Activated naive CD8-positive, alpha-beta T cell treated with anti-CD3 and anti-CD28 coated beads, Interleukin-2, amount 50 U/mL, for 24 hours (primary cell): ENCODE results near the gene TACC2.

Experiments used
- ATAC-seq: fragments of 150-1000 bp; cut with Tn5 transposase; one replicate; pipeline ENCODE4 v1.10.0; 2021
- DNase-seq: peaks from one replicate; pipeline ENCODE4 v3.0.0; 2021
- H3K27ac Mint-ChIP-seq: one replicate; pipeline ENCODE4 v1.8.0; 2021; ENCODE audit warnings: mild to moderate bottlenecking, mixed read lengths
- H3K27me3 Mint-ChIP-seq: one replicate; pipeline ENCODE4 v1.8.0; 2021; ENCODE audit warnings: mixed read lengths
- H3K36me3 Mint-ChIP-seq: one replicate; pipeline ENCODE4 v1.8.0; 2021; ENCODE audit warnings: low read depth, mixed read lengths
- H3K4me1 Mint-ChIP-seq: one replicate; pipeline ENCODE4 v1.8.0; 2021; ENCODE audit warnings: mixed read lengths
- H3K4me3 Mint-ChIP-seq: one replicate; pipeline ENCODE4 v1.8.0; 2021; ENCODE audit warnings: mild to moderate bottlenecking, moderate library complexity, mixed read lengths
- H3K9me3 Mint-ChIP-seq: one replicate; pipeline ENCODE4 v1.8.0; 2021; ENCODE audit warnings: mixed read lengths

TACC2 gene

DNA sequence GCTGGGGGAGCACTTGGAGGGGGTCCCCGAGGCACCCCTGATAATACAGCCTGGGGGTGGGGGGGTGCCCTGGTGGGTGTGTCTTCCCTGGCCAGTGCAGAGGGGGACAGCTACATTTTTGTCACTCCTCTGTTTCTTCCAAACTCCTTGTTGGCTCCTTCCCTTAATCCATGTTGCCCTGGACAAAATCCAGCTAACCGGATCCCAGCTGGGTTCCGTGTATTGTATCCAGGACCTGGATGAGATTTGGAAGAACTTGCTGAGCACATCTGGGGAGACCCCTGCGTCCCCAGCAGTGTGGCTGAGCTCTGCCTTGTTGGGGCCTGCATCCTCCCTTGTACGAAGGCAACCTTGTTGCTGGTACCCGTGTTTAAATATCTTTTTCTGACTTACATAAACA, 195.3 kb downstream of the TACC2 start:
- no peak overlapping the region for H3K4me3 Mint-ChIP-seq
- ATAC-seq = no peak
- H3K36me3 Mint-ChIP-seq = no peaks in the 10 kb centered on the region
- DNase-seq = no peak
- H3K9me3 Mint-ChIP-seq = no peaks in the 10 kb centered on the region
- H3K27ac Mint-ChIP-seq = no peak overlapping the region
- peaks cover 2% of the 10 kb centered on the region for H3K27me3 Mint-ChIP-seq
- H3K4me1 Mint-ChIP-seq = no peaks in the 10 kb centered on the region

DNA sequence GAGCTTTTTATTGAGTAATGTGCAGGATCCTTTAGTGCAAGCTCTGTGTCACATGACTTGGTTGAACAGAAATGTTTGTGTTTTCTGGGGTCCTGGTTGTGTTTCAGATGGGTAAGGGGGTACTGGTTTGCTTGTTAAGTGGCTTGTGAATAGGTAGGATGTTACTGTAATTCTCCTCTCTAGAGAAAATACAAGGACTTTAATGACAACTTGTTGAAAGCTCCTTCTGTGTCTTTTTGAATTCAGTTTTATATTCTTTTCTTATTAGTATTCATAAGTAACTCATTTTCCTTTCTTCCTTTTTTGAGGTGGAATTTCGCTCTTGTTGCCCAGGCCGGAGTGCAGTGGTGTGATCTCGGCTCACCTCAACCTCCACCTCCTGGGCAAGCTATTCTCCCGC, 196.7 kb downstream of the TACC2 start:
- no peaks in the 10 kb centered on the region for H3K9me3 Mint-ChIP-seq
- H3K36me3 Mint-ChIP-seq = no peaks in the 10 kb centered on the region
- H3K4me1 Mint-ChIP-seq = no peaks in the 10 kb centered on the region
- H3K4me3 Mint-ChIP-seq = no peak overlapping the region
- DNase-seq (no peak), ATAC-seq (no peak)
- H3K27ac Mint-ChIP-seq = no peak overlapping the region
- H3K27me3 Mint-ChIP-seq = peaks cover 2% of the 10 kb centered on the region

DNA sequence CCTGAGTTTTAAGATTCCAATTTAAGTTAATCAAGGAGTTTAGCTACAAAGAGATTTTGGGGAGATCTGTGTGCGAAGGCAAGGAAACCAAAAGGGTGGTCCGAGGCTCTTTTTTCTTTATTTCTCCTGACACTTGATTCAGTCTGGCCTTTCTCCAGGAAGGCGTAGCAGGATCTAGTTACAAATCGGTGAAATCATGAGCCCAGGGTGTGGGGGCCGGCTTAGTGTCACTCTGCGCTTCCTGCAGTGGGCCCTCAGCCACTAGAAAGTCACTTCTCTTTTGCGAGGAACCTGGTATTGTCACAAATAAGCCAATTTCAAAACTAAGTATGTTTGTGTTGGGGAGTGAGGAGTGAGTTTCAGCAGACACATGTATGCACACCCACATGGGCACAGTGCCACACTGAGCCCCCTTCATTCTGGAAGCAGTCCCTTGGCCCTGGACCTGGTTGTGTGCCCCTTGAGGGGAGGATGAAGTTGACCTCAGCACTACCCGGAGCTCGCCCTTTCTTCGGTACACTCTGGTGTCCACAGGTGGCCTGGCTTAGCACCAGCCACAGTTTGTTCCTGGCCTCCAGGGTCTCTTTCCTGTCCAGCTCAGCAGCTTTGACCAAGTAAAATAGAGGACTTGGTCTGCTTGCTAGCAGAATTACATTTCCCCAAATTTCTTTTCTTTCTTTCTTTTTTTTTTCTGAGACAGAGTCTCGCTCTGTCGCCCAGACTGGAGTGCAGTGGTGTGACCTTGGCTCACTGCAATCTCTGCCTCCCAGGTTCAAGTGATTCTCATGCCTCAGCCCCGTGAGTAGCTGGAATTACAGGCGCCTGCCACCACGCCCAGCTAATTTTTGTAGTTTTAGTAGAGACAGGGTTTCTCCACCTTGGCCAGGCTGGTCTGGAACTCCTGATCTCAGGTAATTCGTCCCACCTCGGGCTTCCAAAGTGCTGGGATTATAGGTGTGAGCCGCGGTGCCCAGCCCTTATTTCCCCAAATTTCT, 198.2 kb downstream of the TACC2 start:
- Mint-ChIP-seq H3K4me3 (no peak overlapping the region), H3K9me3 (no peaks in the 10 kb centered on the region), H3K27me3 (no peaks in the 10 kb centered on the region), H3K4me1 (no peaks in the 10 kb centered on the region), H3K36me3 (no peaks in the 10 kb centered on the region), H3K27ac (no peak overlapping the region)
- no peak for DNase-seq
- no peak for ATAC-seq

DNA sequence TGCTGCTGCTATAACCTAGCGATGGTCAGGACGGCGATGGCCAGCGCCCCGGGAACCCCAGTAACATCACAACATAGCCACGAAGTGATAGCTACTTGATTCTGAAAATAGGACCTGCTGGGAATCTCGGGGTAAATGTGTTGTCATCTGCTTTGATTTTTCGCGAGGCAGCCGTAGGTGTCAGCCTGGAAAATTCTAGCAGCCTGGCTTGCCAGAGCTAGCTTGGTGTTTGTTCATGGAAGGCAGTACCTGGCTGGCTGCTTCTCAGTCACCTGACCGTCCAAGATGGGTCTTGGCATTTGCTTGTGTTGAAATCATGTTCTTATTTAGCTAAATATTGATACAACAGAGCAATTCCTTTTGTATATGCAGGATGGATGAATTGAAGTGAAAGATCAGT, 199.7 kb downstream of the TACC2 start:
- Mint-ChIP-seq H3K9me3 (no peaks in the 10 kb centered on the region), H3K27ac (no peak overlapping the region), H3K4me3 (no peak overlapping the region), H3K4me1 (no peaks in the 10 kb centered on the region), H3K36me3 (no peaks in the 10 kb centered on the region), H3K27me3 (no peaks in the 10 kb centered on the region)
- no peak for ATAC-seq
- DNase-seq = no peak

DNA sequence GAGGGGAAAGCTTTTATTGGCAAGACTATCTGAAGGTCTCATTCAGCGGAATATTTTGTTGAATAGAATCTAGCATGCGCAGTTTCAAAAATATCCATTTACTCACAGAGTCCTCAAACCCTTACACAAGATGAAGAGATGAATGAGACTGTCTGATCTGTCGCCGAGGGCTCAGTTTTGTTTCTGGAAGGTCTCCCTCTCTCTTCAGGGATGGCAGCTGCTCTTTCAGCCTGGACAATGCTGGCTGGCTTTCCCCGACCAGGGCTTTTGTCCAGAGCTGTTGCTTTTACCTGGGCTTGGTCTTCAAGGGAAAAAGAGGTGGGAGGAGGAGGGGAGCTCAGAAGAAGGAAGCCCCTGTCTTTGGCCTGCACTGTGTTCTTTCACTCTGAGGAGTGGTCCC, 200.2 kb downstream of the TACC2 start:
- H3K4me3 Mint-ChIP-seq = no peak overlapping the region
- no peaks in the 10 kb centered on the region for H3K36me3 Mint-ChIP-seq
- no peaks in the 10 kb centered on the region for H3K27me3 Mint-ChIP-seq
- H3K27ac Mint-ChIP-seq = no peak overlapping the region
- H3K4me1 Mint-ChIP-seq = no peaks in the 10 kb centered on the region
- ATAC-seq (no peak), DNase-seq (no peak)
- H3K9me3 Mint-ChIP-seq = no peaks in the 10 kb centered on the region

DNA sequence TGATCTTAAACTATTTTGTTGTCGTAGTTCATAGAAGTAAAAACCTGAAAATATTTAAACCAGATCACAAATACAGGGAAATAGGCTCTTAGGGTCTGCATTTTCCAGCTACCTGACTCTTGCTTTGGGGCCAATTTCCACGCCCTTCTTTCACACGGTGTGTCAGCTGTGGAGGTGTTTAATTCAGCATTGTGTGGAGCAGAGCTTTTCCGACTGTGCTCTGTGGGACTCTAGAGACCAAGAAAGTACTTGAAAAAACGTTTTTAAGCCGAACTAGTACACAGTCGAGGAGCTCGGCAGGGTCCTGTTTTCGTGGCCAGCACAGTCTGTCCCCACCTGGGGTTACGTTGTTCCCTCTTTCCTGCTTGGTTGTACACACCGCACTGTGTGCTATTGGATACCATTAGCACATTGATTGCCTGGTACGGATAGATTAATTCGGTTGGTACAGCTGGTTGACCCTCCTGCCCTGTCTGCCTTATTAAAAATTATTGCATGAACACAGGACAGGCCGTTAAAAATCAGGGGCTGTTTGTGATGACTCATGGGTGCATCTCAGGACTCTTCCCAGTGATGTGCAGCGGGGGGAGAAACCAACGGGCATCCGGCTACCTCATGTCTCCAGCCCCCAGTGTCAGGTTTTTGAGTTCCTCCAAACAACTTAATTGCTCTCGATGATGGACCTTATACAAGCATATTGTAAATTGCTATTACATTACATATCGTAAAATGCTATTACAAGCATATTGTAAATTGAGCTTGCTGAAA, 201.4 kb downstream of the TACC2 start:
- H3K4me1 Mint-ChIP-seq = no peaks in the 10 kb centered on the region
- H3K4me3 Mint-ChIP-seq = no peak overlapping the region
- DNase-seq = no peak

DNA sequence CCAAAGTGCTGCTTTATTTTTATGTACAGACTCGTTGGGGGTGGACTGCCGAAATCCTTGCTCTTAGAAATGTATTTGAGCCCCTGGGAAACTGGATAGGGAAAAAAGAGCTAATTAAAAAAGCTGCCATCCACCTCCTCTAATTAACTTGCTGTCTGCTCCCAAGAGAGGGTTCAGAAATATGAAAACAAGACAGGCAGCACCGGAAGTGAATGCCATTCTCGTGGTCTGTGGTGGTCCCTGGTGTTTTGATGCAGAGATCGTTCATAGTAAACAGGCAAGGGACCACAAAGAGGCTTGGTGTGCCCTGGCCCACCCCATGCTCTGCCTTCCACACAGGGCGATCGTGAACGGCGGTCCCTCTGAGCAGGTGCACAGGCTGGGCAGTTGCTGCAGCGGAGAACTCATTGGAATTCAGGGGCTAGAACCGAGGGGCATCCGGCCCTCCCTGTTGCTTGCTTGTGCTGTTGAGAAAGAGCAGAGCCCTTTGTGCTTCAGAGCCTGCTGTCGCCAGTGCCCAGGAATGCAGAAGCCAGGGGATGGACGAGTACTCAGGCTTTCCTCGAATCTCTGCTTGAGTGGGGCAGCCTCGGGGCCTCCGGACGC, 203.1 kb downstream of the TACC2 start:
- no peak overlapping the region for H3K4me3 Mint-ChIP-seq

More for the DNA sequence above, 201.4 kb downstream of the TACC2 start:
- H3K27me3 Mint-ChIP-seq = no peaks in the 10 kb centered on the region
- H3K9me3 Mint-ChIP-seq = no peaks in the 10 kb centered on the region
- H3K27ac Mint-ChIP-seq = no peak overlapping the region
- ATAC-seq = no peak
- no peaks in the 10 kb centered on the region for H3K36me3 Mint-ChIP-seq

DNA sequence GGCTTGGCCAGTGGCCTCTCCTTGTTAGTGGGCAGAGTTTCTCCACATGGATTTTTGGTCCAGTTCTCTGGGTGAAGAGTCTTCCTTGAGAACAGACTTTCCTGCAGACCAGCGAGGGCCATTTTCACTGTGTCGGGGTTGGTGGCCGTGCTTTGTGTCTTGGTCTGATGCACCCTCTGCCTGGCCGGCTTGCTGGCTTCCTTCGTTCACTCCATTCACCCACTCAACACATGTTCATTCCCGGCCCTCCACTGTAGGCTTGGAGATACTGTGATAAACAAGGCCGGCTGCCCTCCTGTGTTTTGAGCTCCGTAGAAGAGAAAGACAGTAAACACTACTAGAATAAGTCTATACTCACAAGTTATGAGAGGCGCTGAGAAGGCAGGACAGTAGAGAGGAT, 205.3 kb downstream of the TACC2 start:
- DNase-seq (no peak), ATAC-seq (no peak)
- H3K4me1 Mint-ChIP-seq = no peaks in the 10 kb centered on the region
- H3K27me3 Mint-ChIP-seq = no peaks in the 10 kb centered on the region
- H3K36me3 Mint-ChIP-seq = no peaks in the 10 kb centered on the region
- H3K27ac Mint-ChIP-seq = no peak overlapping the region
- H3K4me3 Mint-ChIP-seq = no peak overlapping the region
- H3K9me3 Mint-ChIP-seq = no peaks in the 10 kb centered on the region

More for the DNA sequence above, 203.1 kb downstream of the TACC2 start:
- no peak overlapping the region for H3K27ac Mint-ChIP-seq
- no peaks in the 10 kb centered on the region for H3K27me3 Mint-ChIP-seq
- DNase-seq = no peak
- no peaks in the 10 kb centered on the region for H3K4me1 Mint-ChIP-seq
- H3K9me3 Mint-ChIP-seq = no peaks in the 10 kb centered on the region
- no peaks in the 10 kb centered on the region for H3K36me3 Mint-ChIP-seq
- ATAC-seq = no peak

DNA sequence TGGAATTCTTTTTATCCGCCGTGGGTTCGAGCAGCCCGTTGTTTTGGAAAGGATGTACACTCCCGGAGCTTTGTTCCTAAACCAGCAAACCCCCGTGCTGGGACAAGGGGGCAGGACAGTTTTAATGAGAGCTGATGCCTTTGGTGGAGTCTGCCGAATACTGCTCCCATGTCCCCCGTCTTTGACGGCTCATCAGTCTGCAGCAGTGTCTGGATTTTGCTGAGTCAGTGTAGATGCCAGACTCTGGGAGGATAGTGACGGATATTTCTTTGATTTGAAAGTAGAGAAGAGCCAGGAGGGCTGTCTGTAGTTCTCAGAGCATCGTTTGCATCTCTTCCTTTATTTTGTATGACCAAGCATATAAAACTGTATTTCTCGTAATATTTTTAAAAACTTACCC, 207.3 kb downstream of the TACC2 start:
- no peaks in the 10 kb centered on the region for H3K36me3 Mint-ChIP-seq
- H3K27ac Mint-ChIP-seq = no peak overlapping the region
- H3K27me3 Mint-ChIP-seq = no peaks in the 10 kb centered on the region
- ATAC-seq (no peak), DNase-seq (no peak)
- no peak overlapping the region for H3K4me3 Mint-ChIP-seq
- H3K9me3 Mint-ChIP-seq = no peaks in the 10 kb centered on the region
- no peaks in the 10 kb centered on the region for H3K4me1 Mint-ChIP-seq

DNA sequence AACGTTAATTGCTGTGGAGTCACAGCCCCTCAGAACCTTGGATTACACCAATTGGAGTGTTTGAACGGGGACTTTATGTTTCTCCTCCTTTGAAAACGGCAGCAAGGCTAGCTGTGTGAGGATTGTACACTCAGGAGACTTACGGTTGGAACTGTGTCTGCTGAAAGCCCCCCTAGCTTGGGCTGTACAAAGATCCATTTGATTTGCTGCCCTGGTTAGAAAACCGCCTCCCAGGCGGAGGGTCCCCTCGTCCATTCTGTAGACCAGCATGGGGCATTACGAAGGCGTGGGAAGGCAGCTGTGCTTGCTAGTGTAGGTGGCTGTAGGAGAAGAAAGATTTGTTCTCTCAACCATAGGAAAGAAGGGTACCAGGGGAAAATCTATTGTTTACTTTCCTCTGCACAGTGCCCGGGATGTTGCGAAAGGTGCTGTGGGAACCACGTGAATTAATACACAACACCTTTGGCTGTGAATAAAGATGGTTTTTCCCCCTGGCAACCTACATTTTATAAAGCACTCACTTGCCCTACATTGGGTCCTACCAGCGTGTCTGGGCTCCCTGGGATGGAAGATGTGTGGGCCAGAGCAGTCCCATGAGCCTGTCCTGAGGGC, 208.8 kb downstream of the TACC2 start:
- H3K27ac Mint-ChIP-seq = no peak overlapping the region

DNA sequence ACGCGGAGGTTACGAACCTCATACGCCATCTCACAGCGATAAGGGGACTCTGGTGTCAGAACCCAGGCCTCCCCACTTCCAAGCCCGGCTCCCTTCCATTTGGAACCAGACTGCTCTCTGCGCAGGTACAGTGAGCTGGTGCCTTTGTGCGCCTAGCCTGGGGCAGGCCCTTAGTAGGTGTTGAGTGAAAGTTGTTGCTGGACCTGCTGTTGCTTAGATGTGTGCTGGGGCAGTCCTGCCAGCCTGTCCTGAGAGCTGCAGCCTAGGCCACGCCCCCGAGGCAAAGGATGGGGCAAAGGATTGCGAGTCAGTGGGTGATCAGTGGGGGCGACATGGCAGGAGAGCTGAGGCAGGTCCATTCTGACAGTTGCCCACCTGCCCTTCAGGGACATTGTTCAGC, 209.7 kb downstream of the TACC2 start:
- DNase-seq (no peak), ATAC-seq (no peak)
- H3K27me3 Mint-ChIP-seq = no peaks in the 10 kb centered on the region
- H3K36me3 Mint-ChIP-seq = no peaks in the 10 kb centered on the region
- no peak overlapping the region for H3K27ac Mint-ChIP-seq
- no peaks in the 10 kb centered on the region for H3K4me1 Mint-ChIP-seq
- no peaks in the 10 kb centered on the region for H3K9me3 Mint-ChIP-seq
- no peak overlapping the region for H3K4me3 Mint-ChIP-seq

More for the DNA sequence above, 208.8 kb downstream of the TACC2 start:
- Mint-ChIP-seq H3K9me3 (no peaks in the 10 kb centered on the region), H3K4me3 (no peak overlapping the region), H3K27me3 (no peaks in the 10 kb centered on the region), H3K4me1 (no peaks in the 10 kb centered on the region), H3K36me3 (no peaks in the 10 kb centered on the region)
- ATAC-seq (no peak), DNase-seq (no peak)

DNA sequence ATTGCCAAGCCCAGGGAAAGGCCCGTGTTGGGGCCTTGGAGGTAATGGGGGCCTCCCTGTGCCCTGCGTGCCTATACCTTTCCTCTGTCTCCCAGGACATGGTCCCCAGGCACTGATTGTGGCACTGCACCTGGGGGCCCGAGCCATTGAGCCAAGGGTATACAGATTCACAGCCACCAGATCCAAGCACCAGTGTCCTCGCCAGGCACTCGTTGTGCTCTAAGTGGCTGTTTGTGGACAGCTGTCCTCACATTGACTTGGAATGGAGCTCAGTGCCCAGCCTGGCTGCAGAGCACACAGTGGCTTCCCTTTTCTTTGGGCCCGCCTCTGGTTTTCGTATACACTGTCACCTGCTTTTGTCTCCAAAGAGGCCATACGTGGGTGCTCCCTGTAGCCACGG, 210.1 kb downstream of the TACC2 start:
- Mint-ChIP-seq H3K4me1 (no peaks in the 10 kb centered on the region), H3K9me3 (no peaks in the 10 kb centered on the region), H3K27me3 (no peaks in the 10 kb centered on the region), H3K27ac (no peak overlapping the region), H3K4me3 (no peak overlapping the region), H3K36me3 (no peaks in the 10 kb centered on the region)
- no peak for ATAC-seq
- no peak for DNase-seq

DNA sequence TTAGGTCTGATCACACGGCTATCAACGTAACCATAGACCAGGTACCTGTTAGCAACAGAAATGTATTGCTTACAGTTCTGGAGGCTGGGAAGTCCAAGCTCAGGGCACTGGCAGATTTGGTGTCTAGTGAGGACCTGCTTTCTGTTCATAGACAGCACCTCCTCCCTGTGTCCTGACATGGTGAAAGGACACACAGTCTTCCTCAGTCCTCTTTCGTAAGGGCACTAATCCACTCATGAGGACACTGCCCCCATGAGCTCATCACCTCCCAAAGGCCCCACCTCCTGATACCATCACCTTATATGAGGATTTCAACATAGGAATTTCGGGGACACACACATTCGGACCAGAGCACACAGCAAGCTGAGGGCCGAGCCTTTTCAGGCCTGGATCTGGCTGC, 210.7 kb downstream of the TACC2 start:
- Mint-ChIP-seq H3K4me1 (no peaks in the 10 kb centered on the region), H3K4me3 (no peak overlapping the region), H3K9me3 (no peaks in the 10 kb centered on the region), H3K36me3 (no peaks in the 10 kb centered on the region), H3K27me3 (no peaks in the 10 kb centered on the region), H3K27ac (no peak overlapping the region)
- no peak for DNase-seq
- ATAC-seq = no peak

DNA sequence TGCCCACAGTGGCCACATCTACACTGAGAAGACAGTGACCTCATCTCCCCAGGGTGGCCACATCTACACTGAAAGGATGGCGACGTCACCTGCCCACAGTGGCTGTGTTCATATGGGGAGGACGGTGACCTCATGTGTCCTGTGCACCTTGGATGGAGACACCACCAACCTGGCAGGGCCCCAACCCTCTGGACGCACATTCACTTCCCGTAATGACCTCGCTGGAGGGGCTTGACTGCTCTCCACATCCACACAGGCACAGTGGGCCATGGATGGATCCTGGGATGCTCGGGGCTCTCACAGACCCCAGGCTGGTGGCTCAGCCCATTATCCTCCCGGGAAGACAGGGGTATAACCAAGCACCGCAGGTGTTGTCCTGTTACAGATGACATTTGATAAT, 212.4 kb downstream of the TACC2 start:
- H3K27me3 Mint-ChIP-seq = no peaks in the 10 kb centered on the region
- DNase-seq = no peak

More for the DNA sequence above, 212.4 kb downstream of the TACC2 start:
- no peaks in the 10 kb centered on the region for H3K4me1 Mint-ChIP-seq
- H3K9me3 Mint-ChIP-seq = no peaks in the 10 kb centered on the region
- no peak overlapping the region for H3K4me3 Mint-ChIP-seq
- H3K27ac Mint-ChIP-seq = no peak overlapping the region
- H3K36me3 Mint-ChIP-seq = no peaks in the 10 kb centered on the region
- no peak for ATAC-seq
